Calu3 (cell line): ENCODE data around the gene ZNF521. TPM values are rescaled to one million over a fixed set of nuclear protein-coding genes. Genes with fewer than 3 reads are reported as not detected.
"Not testable (repeated sequence)": the region's sequence is repeated elsewhere in the genome, so short reads cannot be mapped to it uniquely, and the experiment has no call there.

ENCODE experiments used
- BruUV-seq: library from RNA; stranded (reverse); fragments of 400-500 nt; replicated peaks from 2 replicates; lab custom pipeline; 2021; lab: Mats Ljungman, UMichigan
- CTCF ChIA-PET: fragments of 300-600 bp; sonication (Branson Sonifier 250); formaldehyde crosslinking; loops from one replicate; lab custom pipeline; 2022; ENCODE audit warnings: antibody characterized with exemption; lab: Charles Lee
- DNase-seq: peaks from one replicate; pipeline ENCODE4 v3.0.0; 2022
- H3K27ac Mint-ChIP-seq: one replicate; pipeline ENCODE4 v1.8.0; 2022; ENCODE audit warnings: mixed read lengths; ENCODE audit not compliant: unreplicated experiment
- H3K27me3 Mint-ChIP-seq: one replicate; pipeline ENCODE4 v1.8.0; 2022; ENCODE audit warnings: mixed read lengths; ENCODE audit not compliant: unreplicated experiment
- H3K36me3 Mint-ChIP-seq: one replicate; pipeline ENCODE4 v1.8.0; 2022; ENCODE audit warnings: mild to moderate bottlenecking, moderate library complexity, mixed read lengths; ENCODE audit not compliant: insufficient read depth, unreplicated experiment
- H3K4me1 Mint-ChIP-seq: one replicate; pipeline ENCODE4 v1.8.0; 2022; ENCODE audit warnings: mild to moderate bottlenecking, low read depth, mixed read lengths; ENCODE audit not compliant: unreplicated experiment
- H3K4me3 Mint-ChIP-seq: one replicate; pipeline ENCODE4 v1.8.0; 2022; ENCODE audit warnings: mild to moderate bottlenecking, low read depth, moderate library complexity, mixed read lengths; ENCODE audit not compliant: unreplicated experiment
- H3K9me3 Mint-ChIP-seq: one replicate; pipeline ENCODE4 v1.8.0; 2022; ENCODE audit warnings: low read depth, mixed read lengths; ENCODE audit not compliant: unreplicated experiment
- intact Hi-C: fragments of 100-400 bp; cut with micrococcal nuclease; formaldehyde crosslinking; loops from one replicate; pipeline ENCODE4 v1.10.0; 2022; ENCODE audit not compliant: unreplicated experiment
- total RNA-seq: library from RNA; stranded (reverse); gene quantifications from 2 replicates; pipeline ENCODE4 v1.2.3, GENCODE V29; 2022
- TF ChIP-seq, protein P1 (sequence below): fragments of 200-600 bp; IDR thresholded peaks from one replicate; pipeline ENCODE4 v1.8.0; 2022; ENCODE audit warnings: antibody characterized with exemption; ENCODE audit not compliant: unreplicated experiment

Gene ZNF521
- total RNA-seq, 1 experiment from 2014 or later: not detected

DNA sequence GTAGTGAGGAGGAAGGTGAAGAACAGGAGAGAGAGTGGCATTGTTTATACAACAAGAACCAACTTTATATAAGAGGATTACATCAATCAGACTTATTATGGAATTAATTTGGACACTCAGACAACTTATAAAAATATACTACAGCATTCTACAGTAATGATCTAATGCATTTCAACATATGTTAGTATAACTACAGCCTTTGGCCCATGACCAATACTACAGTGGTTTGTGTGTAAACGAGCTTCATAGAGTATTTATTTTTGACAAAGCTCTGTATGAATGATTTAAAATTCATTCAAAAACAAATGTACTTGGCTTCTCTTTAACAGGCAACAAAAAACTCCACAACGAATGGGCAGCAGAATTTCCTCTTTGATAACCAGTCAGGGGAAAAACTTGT, 72.8 kb downstream of the ZNF521 start:
- Mint-ChIP-seq H3K36me3 (no peaks in the 10 kb centered on the region), H3K9me3 (no peaks in the 10 kb centered on the region), H3K27ac (no peak overlapping the region), H3K4me3 (no peak overlapping the region), H3K4me1 (no peaks in the 10 kb centered on the region), H3K27me3 (peaks cover 76% of the 10 kb centered on the region)
- TF ChIP-seq, protein P1, sequence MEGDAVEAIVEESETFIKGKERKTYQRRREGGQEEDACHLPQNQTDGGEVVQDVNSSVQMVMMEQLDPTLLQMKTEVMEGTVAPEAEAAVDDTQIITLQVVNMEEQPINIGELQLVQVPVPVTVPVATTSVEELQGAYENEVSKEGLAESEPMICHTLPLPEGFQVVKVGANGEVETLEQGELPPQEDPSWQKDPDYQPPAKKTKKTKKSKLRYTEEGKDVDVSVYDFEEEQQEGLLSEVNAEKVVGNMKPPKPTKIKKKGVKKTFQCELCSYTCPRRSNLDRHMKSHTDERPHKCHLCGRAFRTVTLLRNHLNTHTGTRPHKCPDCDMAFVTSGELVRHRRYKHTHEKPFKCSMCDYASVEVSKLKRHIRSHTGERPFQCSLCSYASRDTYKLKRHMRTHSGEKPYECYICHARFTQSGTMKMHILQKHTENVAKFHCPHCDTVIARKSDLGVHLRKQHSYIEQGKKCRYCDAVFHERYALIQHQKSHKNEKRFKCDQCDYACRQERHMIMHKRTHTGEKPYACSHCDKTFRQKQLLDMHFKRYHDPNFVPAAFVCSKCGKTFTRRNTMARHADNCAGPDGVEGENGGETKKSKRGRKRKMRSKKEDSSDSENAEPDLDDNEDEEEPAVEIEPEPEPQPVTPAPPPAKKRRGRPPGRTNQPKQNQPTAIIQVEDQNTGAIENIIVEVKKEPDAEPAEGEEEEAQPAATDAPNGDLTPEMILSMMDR: no peak
- CTCF ChIA-PET: no interaction called here
- intact Hi-C loops: loop anchor here (5.0 kb wide), 1 partner anchor 362 kb away; no protein-coding TSS in a partner anchor
- BruUV-seq: no TSS peak
- DNase-seq: no peak

DNA sequence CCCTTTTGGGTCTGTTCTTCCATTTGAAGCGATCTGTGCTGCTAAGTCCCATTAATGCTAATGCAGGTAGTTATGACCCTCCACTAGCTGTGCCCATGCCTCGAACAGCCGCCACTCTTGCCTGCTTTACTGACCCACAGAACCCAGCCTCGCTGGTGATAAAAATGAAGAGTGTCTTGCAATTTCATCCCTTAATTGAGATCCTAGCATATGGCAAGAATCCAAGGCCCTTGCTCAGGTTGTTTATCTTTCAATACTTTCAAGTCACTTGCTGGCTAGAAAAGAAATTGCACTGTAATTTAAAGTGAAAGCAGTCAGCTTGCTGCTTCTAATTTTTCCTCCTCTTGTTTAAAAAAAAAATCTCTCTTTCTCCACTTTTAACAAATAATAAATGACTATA, 73.6 kb downstream of the ZNF521 start:
- H3K4me1 Mint-ChIP-seq: no peaks in the 10 kb centered on the region
- H3K9me3 Mint-ChIP-seq: no peaks in the 10 kb centered on the region
- no peak for DNase-seq
- H3K27ac Mint-ChIP-seq: no peak overlapping the region
- H3K36me3 Mint-ChIP-seq: no peaks in the 10 kb centered on the region
- intact Hi-C loops: loop anchor here (5.0 kb wide), 1 partner anchor 361 kb away; no protein-coding TSS in a partner anchor
- H3K27me3 Mint-ChIP-seq: peaks cover 76% of the 10 kb centered on the region
- TF ChIP-seq, protein P1: no peak
- CTCF ChIA-PET: no interaction called here
- no peak overlapping the region for H3K4me3 Mint-ChIP-seq
- BruUV-seq: no TSS peak

DNA sequence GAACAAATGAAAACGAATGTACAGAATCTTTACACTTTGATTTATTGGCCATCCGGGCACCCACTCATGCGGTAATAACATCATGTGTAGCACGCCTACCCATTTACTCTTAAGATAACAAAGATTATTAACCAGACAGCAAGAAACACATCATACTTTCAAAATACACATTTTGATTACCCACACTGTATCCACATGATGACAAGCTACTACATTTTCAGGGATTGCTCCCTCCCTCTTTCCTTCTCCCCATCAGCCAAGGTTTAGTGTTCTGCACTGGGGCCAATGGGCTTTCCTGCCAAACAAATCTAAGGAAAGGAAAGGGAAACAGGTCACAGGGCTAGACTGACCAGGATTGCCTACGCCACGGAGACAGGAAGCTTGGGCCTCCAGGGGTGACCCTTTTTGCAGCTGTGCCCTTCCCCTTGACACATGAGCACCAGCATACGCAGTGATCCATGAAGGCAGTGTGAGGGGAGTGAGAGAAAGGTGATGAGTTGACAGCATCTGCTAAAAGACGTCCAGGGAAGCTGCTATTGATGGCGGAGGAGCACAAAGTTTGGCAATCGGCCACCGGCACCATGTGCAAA, 76.5 kb downstream of the ZNF521 start:
- no peak overlapping the region for H3K4me3 Mint-ChIP-seq
- TF ChIP-seq, protein P1: no peak
- CTCF ChIA-PET: no interaction called here
- BruUV-seq: no TSS peak
- intact Hi-C loops: loop anchor here (5.0 kb wide), 1 partner anchor 358 kb away; no protein-coding TSS in a partner anchor
- no peak for DNase-seq
- peaks cover 56% of the 10 kb centered on the region for H3K27me3 Mint-ChIP-seq
- H3K9me3 Mint-ChIP-seq: no peaks in the 10 kb centered on the region
- no peaks in the 10 kb centered on the region for H3K4me1 Mint-ChIP-seq
- no peak overlapping the region for H3K27ac Mint-ChIP-seq
- H3K36me3 Mint-ChIP-seq: no peaks in the 10 kb centered on the region

DNA sequence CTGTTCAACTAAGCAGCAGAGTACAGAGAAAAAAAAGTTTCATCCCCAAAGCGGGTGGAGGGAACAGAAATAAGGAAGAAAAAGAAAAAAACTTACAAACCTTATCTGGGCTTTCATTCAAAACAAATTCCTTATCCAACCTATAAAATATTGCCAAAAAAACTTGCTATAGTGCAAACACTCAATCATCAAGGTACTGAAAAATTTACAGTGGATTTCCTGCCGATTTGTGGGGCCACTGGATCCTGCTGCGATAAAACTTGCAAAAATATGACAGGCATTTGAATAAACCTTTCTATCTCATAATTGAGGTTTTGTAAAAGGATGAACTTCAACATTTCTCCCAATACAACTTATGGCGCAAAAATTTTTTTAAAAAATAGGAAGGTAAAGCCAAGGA, 77.0 kb downstream of the ZNF521 start:
- TF ChIP-seq, protein P1: no peak
- no peaks in the 10 kb centered on the region for H3K36me3 Mint-ChIP-seq

DNA sequence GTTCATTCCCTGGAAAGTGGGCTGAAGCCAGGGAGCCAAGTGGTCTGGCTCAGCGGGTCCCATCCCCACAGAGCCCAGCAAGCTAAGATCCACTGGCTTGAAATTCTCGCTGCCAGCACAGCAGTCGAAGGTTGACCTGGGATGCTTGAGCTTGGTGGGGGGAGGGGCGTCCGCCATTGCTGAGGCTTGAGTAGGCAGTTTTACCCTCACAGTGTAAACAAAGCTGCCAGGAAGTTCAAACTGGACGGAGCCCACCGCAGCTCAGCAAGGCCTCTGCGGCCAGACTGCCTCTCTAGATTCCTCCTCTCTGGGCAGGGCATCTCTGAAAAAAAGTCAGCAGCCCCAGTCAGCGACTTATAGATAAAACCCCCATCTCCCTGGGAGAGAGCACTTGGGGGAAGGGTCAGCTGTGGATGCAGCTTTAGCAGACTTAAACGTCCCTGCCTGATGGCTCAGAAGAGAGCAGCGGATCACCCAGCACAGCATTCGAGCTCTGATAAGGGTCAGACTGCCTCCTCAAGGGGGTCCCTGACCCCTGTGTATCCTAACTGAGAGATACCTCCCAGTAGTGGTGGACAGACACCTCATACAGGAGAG, 84.9 kb downstream of the ZNF521 start:
- DNase-seq, H3K9me3 Mint-ChIP-seq, H3K27ac Mint-ChIP-seq, intact Hi-C loops, H3K4me1 Mint-ChIP-seq, H3K36me3 Mint-ChIP-seq, BruUV-seq, H3K4me3 Mint-ChIP-seq: not testable (repeated sequence)
- H3K27me3 Mint-ChIP-seq: peaks cover 41% of the 10 kb centered on the region
- CTCF ChIA-PET: interaction anchor here (0.5 kb wide), 1 partner anchor 9 kb away, joined by 6 read pairs; no protein-coding TSS in a partner anchor

More for the DNA sequence above, 77.0 kb downstream of the ZNF521 start:
- Mint-ChIP-seq H3K4me3 (no peak overlapping the region), H3K27ac (no peak overlapping the region), H3K9me3 (no peaks in the 10 kb centered on the region), H3K27me3 (peaks cover 56% of the 10 kb centered on the region), H3K4me1 (no peaks in the 10 kb centered on the region)
- CTCF ChIA-PET: no interaction called here
- no peak for DNase-seq
- BruUV-seq: no TSS peak
- intact Hi-C loops: loop anchor here (5.0 kb wide), 1 partner anchor 358 kb away; no protein-coding TSS in a partner anchor
